ENCODE measurements around the gene CCR6. TPM values are rescaled to one million over a fixed set of nuclear protein-coding genes. Genes with fewer than 3 reads are reported as not detected.
"Not testable (repeated sequence)": the region's sequence is repeated elsewhere in the genome, so short reads cannot be mapped to it uniquely, and the experiment has no call there.

The CCR6 gene
- total RNA-seq, 1 donor from 2014 or later, result not detected

- no peak for DNase-seq (ENCODE audit: extremely low read depth, low read depth, low spot score)
Observed at GRCh38 chr6:167165858-167166471, 43.1 kb downstream of the CCR6 start.

- DNase-seq (ENCODE audit: extremely low read depth, low read depth, low spot score), result not testable (repeated sequence)
Observed at GRCh38 chr6:167167699-167168098, 44.8 kb downstream of the CCR6 start.

GRCh38 chr6:167168296-167168695 lies 45.4 kb downstream of the CCR6 start:
- not testable (repeated sequence) for DNase-seq (ENCODE audit: extremely low read depth, low read depth, low spot score)

- DNase-seq (ENCODE audit: extremely low read depth, low read depth, low spot score), result not testable (repeated sequence)
Observed at GRCh38 chr6:167169867-167170266, 47.0 kb downstream of the CCR6 start.

GRCh38 chr6:167171300-167171699 lies 48.4 kb downstream of the CCR6 start:
- not testable (repeated sequence) for DNase-seq (ENCODE audit: extremely low read depth, low read depth, low spot score)

GRCh38 chr6:167172011-167172410 lies 49.1 kb downstream of the CCR6 start:
- not testable (repeated sequence) for DNase-seq (ENCODE audit: extremely low read depth, low read depth, low spot score)

- DNase-seq (ENCODE audit: extremely low read depth, low read depth, low spot score), result not testable (repeated sequence)
Observed at GRCh38 chr6:167177271-167177670, 54.4 kb downstream of the CCR6 start.

- not testable (repeated sequence) for DNase-seq (ENCODE audit: extremely low read depth, low read depth, low spot score)
Observed at GRCh38 chr6:167178896-167179655, 56.2 kb downstream of the CCR6 start.

- DNase-seq (ENCODE audit: extremely low read depth, low read depth, low spot score), result not testable (repeated sequence)
Observed at GRCh38 chr6:167180086-167180485, 57.2 kb downstream of the CCR6 start.

GRCh38 chr6:167181351-167181750 lies 58.5 kb downstream of the CCR6 start:
- not testable (repeated sequence) for DNase-seq (ENCODE audit: extremely low read depth, low read depth, low spot score)

- not testable (repeated sequence) for DNase-seq (ENCODE audit: extremely low read depth, low read depth, low spot score)
Observed at GRCh38 chr6:167182913-167183314, 60.0 kb downstream of the CCR6 start.

GRCh38 chr6:167185101-167185500 lies 62.2 kb downstream of the CCR6 start:
- DNase-seq (ENCODE audit: extremely low read depth, low read depth, low spot score), result not testable (repeated sequence)

GRCh38 chr6:167187275-167187674 lies 64.4 kb downstream of the CCR6 start:
- DNase-seq (ENCODE audit: extremely low read depth, low read depth, low spot score), result not testable (repeated sequence)

Other genes with a start within 250 kb of the CCR6 start
- 23.1 and 34.7 TPM in 2 replicates for gene RNASET2, start 166.5 kb upstream of the CCR6 start, total RNA-seq
- gene CEP43, start 123.7 kb upstream of the CCR6 start, total RNA-seq, result 9.7 TPM in 2 replicates
- gene GPR31, start 34.9 kb downstream of the CCR6 start, total RNA-seq, result not detected in 2 replicates
- gene UNC93A, start 168.2 kb downstream of the CCR6 start, total RNA-seq, result not detected in 2 replicates
- gene TTLL2, start 202.0 kb downstream of the CCR6 start, total RNA-seq, result not detected in 2 replicates

Measured in glomerular endothelial cell (primary cell).